MCF 10A (cell line): ENCODE data around the gene THSD1. TPM values are rescaled to one million over a fixed set of nuclear protein-coding genes. Genes with fewer than 3 reads are reported as not detected.
"Not testable (repeated sequence)": the region's sequence is repeated elsewhere in the genome, so short reads cannot be mapped to it uniquely, and the experiment has no call there.

Experiments used
- BruUV-seq: library from RNA; stranded (reverse); fragments of 400-500 nt; replicated peaks from 2 replicates; lab custom pipeline; 2021; lab: Mats Ljungman, UMichigan
- CTCF ChIA-PET: fragments of 300-600 bp; sonication (Branson Sonifier 250); formaldehyde crosslinking; extraction: SDS; loops from one replicate; lab custom pipeline; 2021; ENCODE audit warnings: antibody characterized with exemption, inconsistent platforms; lab: Yijun Ruan, JAX
- POLR2A ChIA-PET: fragments of 300-600, 350-650 bp; sonication (Branson Sonifier 250); formaldehyde crosslinking; extraction: SDS; loops from one replicate; lab custom pipeline; 2020; ENCODE audit warnings: antibody characterized with exemption, inconsistent platforms; lab: Yijun Ruan, JAX
- DNase-seq: peaks from one replicate; pipeline ENCODE4 v3.0.0-alpha.2; 2018; ENCODE audit not compliant: unreplicated experiment
- H3K27ac Mint-ChIP-seq: one replicate; pipeline ENCODE4 v1.8.0; 2022; ENCODE audit warnings: mild to moderate bottlenecking, low read depth, mixed read lengths; ENCODE audit not compliant: unreplicated experiment
- H3K27me3 Mint-ChIP-seq: one replicate; pipeline ENCODE4 v1.8.0; 2022; ENCODE audit warnings: mixed read lengths; ENCODE audit not compliant: insufficient read depth, unreplicated experiment
- H3K36me3 Mint-ChIP-seq: one replicate; pipeline ENCODE4 v1.8.0; 2022; ENCODE audit warnings: mild to moderate bottlenecking, moderate library complexity, mixed read lengths; ENCODE audit not compliant: insufficient read depth, unreplicated experiment
- H3K4me1 Mint-ChIP-seq: one replicate; pipeline ENCODE4 v1.8.0; 2022; ENCODE audit warnings: mixed read lengths; ENCODE audit not compliant: insufficient read depth, unreplicated experiment
- H3K4me3 Mint-ChIP-seq: one replicate; pipeline ENCODE4 v1.8.0; 2022; ENCODE audit warnings: mild to moderate bottlenecking, moderate library complexity, mixed read lengths; ENCODE audit not compliant: unreplicated experiment
- H3K9me3 Mint-ChIP-seq: one replicate; pipeline ENCODE4 v1.8.0; 2022; ENCODE audit warnings: mixed read lengths; ENCODE audit not compliant: unreplicated experiment
- intact Hi-C: fragments of 100-400 bp; cut with micrococcal nuclease; formaldehyde crosslinking; loops from 2 replicates; pipeline ENCODE4 v1.14.1; 2022
- total RNA-seq: library from RNA; stranded (reverse); gene quantifications from 2 replicates; pipeline ENCODE4 v1.2.3, GENCODE V29; 2022

THSD1 gene
- total RNA-seq, 1 experiment from 2014 or later: 16.7 TPM

DNA sequence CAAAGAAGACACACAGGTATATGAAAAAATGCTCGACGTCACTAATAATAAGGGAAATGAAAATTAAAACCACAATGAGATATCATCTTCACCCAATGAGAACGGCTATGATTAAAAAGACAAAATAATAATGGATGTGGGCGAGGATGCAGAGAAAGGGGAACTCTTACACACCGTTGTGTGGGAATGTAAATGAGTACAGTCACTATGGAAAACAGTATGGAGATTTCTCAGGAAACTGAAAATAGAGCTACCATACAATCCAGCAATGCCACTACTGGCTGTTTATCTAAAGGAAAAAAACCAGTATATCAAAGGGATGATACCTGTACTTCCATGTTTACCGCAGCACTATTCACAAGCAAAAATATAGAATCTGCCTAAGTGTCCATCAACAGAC, 74.1 kb downstream of the THSD1 start:
- H3K4me3 Mint-ChIP-seq, CTCF ChIA-PET, H3K36me3 Mint-ChIP-seq, BruUV-seq, H3K27me3 Mint-ChIP-seq, H3K4me1 Mint-ChIP-seq, H3K9me3 Mint-ChIP-seq, H3K27ac Mint-ChIP-seq, DNase-seq, intact Hi-C loops, POLR2A ChIA-PET: not testable (repeated sequence)

Other genes starting within 250 kb of the THSD1 start
- 18.1 and 23.7 TPM in 2 replicates for gene NEK3, start 246.6 kb downstream of the THSD1 start, total RNA-seq
- 42.8 and 43.4 TPM in 2 replicates for gene VPS36, start 44.5 kb upstream of the THSD1 start, total RNA-seq
- 37.9 and 50.7 TPM in 2 replicates for gene CKAP2, start 49.3 kb upstream of the THSD1 start, total RNA-seq
- 10.1 and 11.5 TPM in 2 replicates for gene HNRNPA1L2, start 236.3 kb upstream of the THSD1 start, total RNA-seq
- gene SUGT1, start 246.7 kb upstream of the THSD1 start, total RNA-seq: 49.0 and 58.4 TPM in 2 replicates